ENCODE data around the gene ZNF554.

ZNF554 gene

GRCh38 chr19:2853015-2853606, 33.4 kb downstream of the ZNF554 start:
- TF ChIP-seq FOXP2 (optimal IDR thresholded peaks at IDR 0.05; ENCODE audit: borderline replicate concordance, extremely low read depth, extremely low read length, insufficient read depth) (no peak), POLR2AphosphoS5 (IDR thresholded peaks at IDR 0.05; ENCODE audit: low read depth, low read length) (no peak), REST (IDR thresholded peaks at IDR 0.05; ENCODE audit: insufficient read depth in 1 of 2, low read depth in 2 of 2, low read length in 2 of 2) (no peak), SIN3A (IDR thresholded peaks at IDR 0.05; ENCODE audit: borderline replicate concordance, insufficient read depth, low read length) (no peak), TAF1 (IDR thresholded peaks at IDR 0.05; ENCODE audit: borderline replicate concordance, insufficient read depth, low read length) (no peak)

- TF ChIP-seq POLR2AphosphoS5 (IDR thresholded peaks at IDR 0.05; ENCODE audit: low read depth, low read length): no peak
- TF ChIP-seq REST (IDR thresholded peaks at IDR 0.05; ENCODE audit: insufficient read depth in 1 of 2, low read depth in 2 of 2, low read length in 2 of 2): no peak
- no peak for TF ChIP-seq TAF1 (IDR thresholded peaks at IDR 0.05; ENCODE audit: borderline replicate concordance, insufficient read depth, low read length)
- TF ChIP-seq FOXP2 (optimal IDR thresholded peaks at IDR 0.05; ENCODE audit: borderline replicate concordance, extremely low read depth, extremely low read length, insufficient read depth): no peak
- no peak for TF ChIP-seq SIN3A (IDR thresholded peaks at IDR 0.05; ENCODE audit: borderline replicate concordance, insufficient read depth, low read length)
Observed at GRCh38 chr19:2854849-2855248, 35.2 kb downstream of the ZNF554 start.

- TF ChIP-seq REST (IDR thresholded peaks at IDR 0.05; ENCODE audit: insufficient read depth in 1 of 2, low read depth in 2 of 2, low read length in 2 of 2): no peak
- no peak for TF ChIP-seq POLR2AphosphoS5 (IDR thresholded peaks at IDR 0.05; ENCODE audit: low read depth, low read length)
- no peak for TF ChIP-seq TAF1 (IDR thresholded peaks at IDR 0.05; ENCODE audit: borderline replicate concordance, insufficient read depth, low read length)
- TF ChIP-seq SIN3A (IDR thresholded peaks at IDR 0.05; ENCODE audit: borderline replicate concordance, insufficient read depth, low read length): no peak
- TF ChIP-seq FOXP2 (optimal IDR thresholded peaks at IDR 0.05; ENCODE audit: borderline replicate concordance, extremely low read depth, extremely low read length, insufficient read depth): no peak
Observed at GRCh38 chr19:2856457-2857050, 36.9 kb downstream of the ZNF554 start.

- TF ChIP-seq TAF1 (IDR thresholded peaks at IDR 0.05; ENCODE audit: borderline replicate concordance, insufficient read depth, low read length): no peak
Observed at GRCh38 chr19:2858864-2859263, 39.2 kb downstream of the ZNF554 start.

- TF ChIP-seq FOXP2 (optimal IDR thresholded peaks at IDR 0.05; ENCODE audit: borderline replicate concordance, extremely low read depth, extremely low read length, insufficient read depth) (no peak), POLR2AphosphoS5 (IDR thresholded peaks at IDR 0.05; ENCODE audit: low read depth, low read length) (no peak), SIN3A (IDR thresholded peaks at IDR 0.05; ENCODE audit: borderline replicate concordance, insufficient read depth, low read length) (no peak), REST (IDR thresholded peaks at IDR 0.05; ENCODE audit: insufficient read depth in 1 of 2, low read depth in 2 of 2, low read length in 2 of 2) (no peak), TAF1 (IDR thresholded peaks at IDR 0.05; ENCODE audit: borderline replicate concordance, insufficient read depth, low read length) (no peak)
Observed at GRCh38 chr19:2863816-2864215, 44.1 kb downstream of the ZNF554 start.
